Measurements from ENCODE around the gene PTGFRN.

PTGFRN gene

GRCh38 chr1:117009132-117009531 is 99.4 kb downstream of the PTGFRN start:
- DNase-seq = peak in 1 of 5 donors; percentile 61

- no peak for DNase-seq
Measured at GRCh38 chr1:117010310-117010969, 100.7 kb downstream of the PTGFRN start.

GRCh38 chr1:117011334-117011733 is 101.6 kb downstream of the PTGFRN start:
- DNase-seq = no peak

GRCh38 chr1:117013309-117013858 is 103.7 kb downstream of the PTGFRN start:
- no peak for DNase-seq

GRCh38 chr1:117014209-117014608 is 104.5 kb downstream of the PTGFRN start:
- DNase-seq = no peak

GRCh38 chr1:117015724-117016123 is 106.0 kb downstream of the PTGFRN start:
- DNase-seq = no peak

- no peak for DNase-seq
Measured at GRCh38 chr1:117017062-117017461, 107.3 kb downstream of the PTGFRN start.

- DNase-seq = no peak
Measured at GRCh38 chr1:117017648-117018047, 107.9 kb downstream of the PTGFRN start.

- DNase-seq = no peak
Measured at GRCh38 chr1:117020526-117021156, 110.9 kb downstream of the PTGFRN start.

GRCh38 chr1:117022114-117022513 is 112.4 kb downstream of the PTGFRN start:
- DNase-seq = no peak

- DNase-seq = no peak
Measured at GRCh38 chr1:117025568-117025967, 115.9 kb downstream of the PTGFRN start.

GRCh38 chr1:117026361-117026760 is 116.6 kb downstream of the PTGFRN start:
- DNase-seq = no peak

GRCh38 chr1:117029685-117030084 is 120.0 kb downstream of the PTGFRN start:
- DNase-seq = no peak

GRCh38 chr1:117030271-117030877 is 120.7 kb downstream of the PTGFRN start:
- no peak for DNase-seq

GRCh38 chr1:117032266-117032665 is 122.5 kb downstream of the PTGFRN start:
- no peak for DNase-seq

GRCh38 chr1:117032681-117033539 is 123.2 kb downstream of the PTGFRN start:
- DNase-seq = no peak

GRCh38 chr1:117033772-117034171 is 124.1 kb downstream of the PTGFRN start:
- no peak for DNase-seq

GRCh38 chr1:117034791-117035290 is 125.1 kb downstream of the PTGFRN start:
- DNase-seq = no peak

- DNase-seq = no peak
Measured at GRCh38 chr1:117036018-117036461, 126.3 kb downstream of the PTGFRN start.

- no peak for DNase-seq
Measured at GRCh38 chr1:117037802-117038201, 128.1 kb downstream of the PTGFRN start.

GRCh38 chr1:117038236-117038635 is 128.5 kb downstream of the PTGFRN start:
- no peak for DNase-seq

Data from T-helper 1 cell (primary cell).